Epithelial cell of proximal tubule (primary cell): ENCODE results near the gene PKD1L1. TPM values are rescaled to one million over a fixed set of nuclear protein-coding genes. Genes with fewer than 3 reads are reported as not detected.

ENCODE experiments used
- DNase-seq: peaks from one replicate; pipeline ENCODE4 v3.0.0-alpha.2; 2011; ENCODE audit warnings: low read depth
- H3K4me3 ChIP-seq: 2 replicates; pipeline ENCODE4 v1.5.1; 2011; ENCODE audit warnings: low read depth, mild to moderate bottlenecking, low read length
- CTCF ChIP-seq: conservative IDR thresholded peaks from 2 replicates; pipeline ENCODE4 v1.5.1; 2012; ENCODE audit warnings: low read depth, mild to moderate bottlenecking, low read length
- total RNA-seq: library from RNA; depleted of rRNA; stranded (reverse); fragments of >200 nt; gene quantifications from 2 replicates; pipeline ENCODE4 v1.2.3, GENCODE V29; 2015

The PKD1L1 gene
- total RNA-seq, 1 donor from 2014 or later = not detected

DNA sequence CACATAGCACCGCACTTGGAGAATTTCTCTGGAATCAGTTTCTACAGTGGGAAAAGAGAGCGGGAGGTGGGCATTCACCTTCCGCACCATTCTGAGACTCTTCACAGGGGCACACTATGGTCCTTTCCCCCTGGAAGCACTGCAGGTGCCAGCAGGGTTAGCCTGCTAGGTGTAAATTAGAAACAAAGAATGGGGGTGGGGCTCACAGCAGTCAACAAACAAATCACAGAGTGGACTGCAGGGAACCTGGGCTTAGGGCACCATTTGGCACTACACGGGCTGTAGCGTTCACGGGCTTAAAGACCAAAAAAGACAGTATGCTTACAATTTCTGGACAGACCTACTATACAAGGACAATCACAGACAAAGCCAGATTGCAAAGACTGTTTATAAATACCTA lies 8.0 kb upstream of the PKD1L1 start:
- no peak overlapping the region for H3K4me3 ChIP-seq
- TF ChIP-seq CTCF = no peak
- DNase-seq = no peak

DNA sequence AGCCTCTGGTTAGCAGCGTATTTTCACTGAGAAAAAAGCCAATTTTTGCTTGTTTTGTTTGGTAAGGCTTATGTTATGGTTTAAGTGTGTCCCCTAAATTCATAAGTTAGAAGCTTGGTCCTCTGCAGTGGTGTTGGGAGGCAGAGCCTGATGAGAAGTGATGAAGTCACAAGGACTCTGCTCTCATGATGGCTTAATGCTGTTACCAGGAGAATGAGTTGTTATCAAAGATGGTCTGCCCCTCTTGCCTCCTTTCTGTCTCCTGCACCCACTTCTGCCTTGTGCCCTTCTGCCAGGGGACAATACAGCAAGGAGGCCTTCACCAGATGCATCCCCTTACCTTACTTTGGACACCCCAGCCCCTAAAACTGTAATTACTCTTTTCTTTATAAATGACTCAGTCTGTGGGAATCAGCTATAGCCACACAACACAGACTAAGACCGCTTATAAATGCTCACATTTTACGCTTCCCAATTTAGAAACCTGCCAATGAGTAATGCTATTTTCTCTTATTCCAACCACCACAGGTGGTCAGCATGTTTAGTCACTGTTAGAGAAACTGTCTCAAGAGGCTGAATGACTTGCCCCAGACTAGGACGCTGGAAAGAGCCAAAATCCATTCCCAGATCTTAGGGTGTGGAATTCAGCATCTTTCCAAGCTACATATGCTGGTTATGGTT lies 6.1 kb upstream of the PKD1L1 start:
- DNase-seq = no peak
- H3K4me3 ChIP-seq = no peak overlapping the region
- no peak for TF ChIP-seq CTCF

DNA sequence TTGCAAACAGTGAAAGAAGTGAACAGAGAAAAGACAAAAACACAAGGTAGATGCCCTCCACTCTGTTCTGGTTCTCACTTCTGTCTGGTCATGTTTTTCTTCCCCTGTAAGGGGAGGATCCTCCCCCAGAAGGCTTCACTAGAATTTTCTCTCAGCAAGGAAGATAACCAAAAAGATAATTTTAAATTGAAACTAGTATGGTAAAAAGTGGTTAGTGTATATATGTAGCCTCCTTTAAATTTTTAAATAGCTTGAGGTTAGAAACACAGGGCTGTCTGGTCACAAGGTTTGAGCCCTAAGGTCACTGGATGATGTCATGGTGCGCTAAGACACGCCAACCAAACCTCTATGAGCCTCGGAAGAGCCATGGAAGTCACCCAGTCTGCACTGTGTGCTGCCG lies 5.6 kb upstream of the PKD1L1 start:
- no peak for TF ChIP-seq CTCF
- DNase-seq = no peak
- no peak overlapping the region for H3K4me3 ChIP-seq

- no peak for TF ChIP-seq CTCF
- H3K4me3 ChIP-seq = no peak overlapping the region
- no peak for DNase-seq
These were observed 4.0 kb upstream of the PKD1L1 start for GRCh38 chr7:47952224-47952623.

DNA sequence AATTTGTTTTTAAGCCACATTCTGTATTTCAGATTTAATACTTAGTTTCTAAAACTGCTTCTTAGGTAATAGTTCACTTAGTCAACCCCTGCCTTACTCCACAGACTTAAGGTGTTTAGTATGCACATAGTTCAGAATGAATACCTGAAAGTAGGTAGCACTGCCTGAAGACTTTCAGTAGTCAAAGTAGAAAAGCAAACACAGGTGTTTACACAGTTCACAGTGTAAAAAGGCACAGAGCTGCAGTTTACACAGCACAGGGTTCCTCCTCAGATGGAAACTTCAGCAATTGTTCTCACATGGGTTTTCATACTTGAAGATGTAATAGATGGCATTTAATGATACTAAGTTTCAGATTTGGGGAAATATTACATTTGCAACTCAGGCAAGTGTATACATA lies 3.1 kb upstream of the PKD1L1 start:
- no peak for TF ChIP-seq CTCF
- DNase-seq = no peak
- no peak overlapping the region for H3K4me3 ChIP-seq

DNA sequence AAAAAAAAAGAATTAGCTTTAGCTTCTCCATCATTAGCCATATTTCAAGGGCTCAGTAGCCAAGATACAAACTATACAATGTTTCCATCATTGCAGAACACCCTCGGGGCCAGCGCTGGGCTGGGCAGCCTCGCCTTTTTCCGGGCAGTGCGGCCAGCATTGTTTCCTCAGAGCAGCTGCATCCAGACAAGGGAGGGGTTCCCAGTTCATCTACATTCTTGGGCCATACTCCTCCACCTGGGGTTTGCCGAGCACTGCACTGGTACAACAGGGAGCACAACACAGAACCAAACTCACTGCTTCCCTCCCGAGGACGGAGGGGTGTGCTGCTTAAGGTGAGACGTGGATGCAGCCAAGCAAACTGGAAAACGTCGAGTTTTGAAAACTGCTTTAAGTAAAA lies 2.4 kb upstream of the PKD1L1 start:
- DNase-seq = no peak
- H3K4me3 ChIP-seq = no peak overlapping the region
- TF ChIP-seq CTCF = no peak

- DNase-seq = no peak
- H3K4me3 ChIP-seq = no peak overlapping the region
- no peak for TF ChIP-seq CTCF
These were observed 1.4 kb upstream of the PKD1L1 start for GRCh38 chr7:47949703-47950102.
